RPMI8226 (cell line): ENCODE results near the gene PRICKLE3.
"Not testable (repeated sequence)": the region's sequence is repeated elsewhere in the genome, so short reads cannot be mapped to it uniquely, and the experiment has no call there.

ENCODE experiments used
- DNase-seq: peaks from one replicate; pipeline ENCODE4 v3.0.0-alpha.2; 2015

The PRICKLE3 gene

DNA sequence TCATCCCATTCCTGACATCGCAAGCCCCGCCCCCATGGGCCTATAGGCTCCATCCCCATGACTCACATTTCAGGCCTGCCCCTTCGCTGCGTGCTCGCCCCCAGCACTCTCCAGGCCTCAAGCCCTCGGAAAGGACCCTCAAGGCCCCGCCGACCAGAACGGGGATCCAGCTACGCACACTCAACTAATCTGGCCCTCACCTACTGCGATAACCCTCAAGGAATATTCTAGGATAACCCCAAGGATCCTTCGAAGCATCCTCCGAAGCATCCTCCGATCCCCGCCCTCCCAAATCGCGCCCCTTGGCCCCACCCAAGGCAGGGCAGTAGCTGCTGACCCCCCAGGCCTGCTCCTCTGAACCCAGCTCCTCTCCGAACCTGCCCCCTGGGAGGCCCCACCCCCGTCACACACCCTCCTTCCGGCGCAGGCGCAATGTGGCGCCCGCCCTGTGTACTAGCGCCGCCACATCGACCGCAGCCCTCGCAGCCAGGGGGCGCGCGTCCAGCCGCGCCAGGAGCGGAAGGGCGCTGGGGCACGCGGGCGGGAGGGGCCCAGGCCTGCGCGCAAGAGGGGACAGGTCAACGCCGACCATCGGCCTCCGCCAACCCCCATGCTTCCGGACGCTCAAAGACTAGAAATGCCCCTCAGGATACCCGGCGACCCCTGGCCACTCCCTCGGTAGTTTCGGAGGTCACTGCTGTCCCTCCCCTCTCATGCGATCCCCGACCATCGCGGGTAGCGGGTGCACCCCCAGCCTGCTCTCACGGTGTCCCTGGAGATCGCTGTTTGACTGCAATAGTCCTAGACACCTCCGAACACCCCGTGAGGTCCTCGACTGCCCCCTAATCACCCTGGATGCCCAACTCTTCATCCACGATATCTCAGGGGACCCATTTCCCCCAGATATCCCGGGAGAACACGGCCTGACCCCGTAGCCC is 30.0 kb downstream of the PRICKLE3 start:
- peak; percentile 90 for DNase-seq

- DNase-seq = no peak
Observed at GRCh38 chrX:49155243-49155899, 30.8 kb downstream of the PRICKLE3 start.

DNA sequence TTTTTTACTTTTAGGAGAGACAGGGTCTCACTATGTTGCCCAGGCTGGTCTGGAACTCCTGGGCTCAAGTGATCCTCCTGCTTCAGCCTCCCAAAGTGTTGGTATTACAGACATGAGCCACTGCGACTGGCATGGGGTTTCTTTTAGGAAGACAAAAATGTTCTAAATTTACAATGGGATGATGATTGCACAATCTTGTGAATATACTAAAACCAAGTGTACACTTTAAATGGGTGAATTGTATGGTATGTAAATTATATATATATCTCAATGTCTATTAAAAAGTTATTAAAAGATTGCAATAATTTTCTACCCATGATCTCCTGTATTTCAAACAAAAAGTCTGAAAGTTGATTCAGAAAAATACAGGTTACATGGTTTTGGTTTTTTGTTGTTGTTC is 32.7 kb downstream of the PRICKLE3 start:
- DNase-seq = no peak

GRCh38 chrX:49149291-49149690 is 36.9 kb downstream of the PRICKLE3 start:
- DNase-seq = not testable (repeated sequence)

- DNase-seq = not testable (repeated sequence)
Observed at GRCh38 chrX:49148390-49149100, 37.6 kb downstream of the PRICKLE3 start.

DNA sequence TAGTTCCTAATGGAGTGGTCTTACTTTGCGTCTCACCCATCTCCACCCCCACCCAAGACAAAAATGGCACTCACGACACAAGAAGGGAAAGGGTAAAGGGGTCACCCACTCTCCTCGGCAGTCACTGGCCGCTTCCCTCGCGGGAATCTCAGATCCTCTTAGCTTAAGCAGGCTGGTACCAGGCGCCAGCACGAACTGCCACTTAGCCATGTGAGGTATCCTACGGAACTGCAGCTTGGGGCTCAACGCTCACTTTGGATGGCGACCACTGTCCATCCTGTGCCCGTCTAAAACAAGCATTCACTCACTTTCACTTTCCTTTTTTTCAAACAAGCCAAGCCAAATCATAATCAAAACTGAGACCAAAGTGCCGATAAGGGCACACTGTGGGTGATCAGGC is 38.2 kb downstream of the PRICKLE3 start:
- no peak for DNase-seq

DNA sequence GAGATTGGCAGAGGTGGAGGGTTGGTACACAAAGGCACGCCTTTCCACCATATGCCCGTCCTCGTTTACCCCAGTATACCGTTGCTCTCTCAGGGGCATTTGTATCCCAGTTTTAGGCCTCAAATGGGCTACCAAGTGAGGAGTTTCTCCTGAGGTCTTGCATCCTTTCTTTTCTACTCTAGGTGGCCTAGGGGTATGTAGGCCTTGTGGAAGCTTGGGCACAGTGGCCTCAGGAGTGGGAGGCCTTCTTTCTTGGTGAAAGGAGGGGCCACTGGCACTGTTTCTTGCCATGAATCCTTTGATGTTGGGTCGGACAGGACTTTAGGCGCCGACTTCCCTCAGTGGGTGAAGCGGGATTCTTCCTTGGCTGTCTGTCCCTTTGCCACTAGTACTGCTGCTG is 38.9 kb downstream of the PRICKLE3 start:
- no peak for DNase-seq

GRCh38 chrX:49143154-49143553 is 43.0 kb downstream of the PRICKLE3 start:
- not testable (repeated sequence) for DNase-seq

DNA sequence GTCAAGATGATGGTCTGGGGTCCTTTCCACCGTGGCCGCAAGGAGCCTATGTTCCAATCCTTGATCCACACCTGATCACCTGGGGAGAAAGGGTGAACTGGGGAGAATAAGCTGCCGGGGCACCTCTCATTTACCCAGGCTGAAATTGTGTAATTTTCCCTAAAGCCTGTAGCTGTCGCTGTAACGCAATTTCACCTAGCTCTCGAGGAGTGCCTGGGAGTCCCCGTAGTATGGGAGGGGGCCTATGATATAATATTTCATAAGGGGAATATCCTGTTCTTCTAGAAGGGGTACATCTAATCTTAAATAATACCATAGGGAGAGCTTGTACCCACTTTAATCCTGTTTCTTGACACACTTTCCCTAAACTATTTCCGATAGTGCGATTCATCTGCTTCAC is 43.9 kb downstream of the PRICKLE3 start:
- DNase-seq = peak; percentile 33

GRCh38 chrX:49139713-49140112 is 46.5 kb downstream of the PRICKLE3 start:
- no peak for DNase-seq

DNA sequence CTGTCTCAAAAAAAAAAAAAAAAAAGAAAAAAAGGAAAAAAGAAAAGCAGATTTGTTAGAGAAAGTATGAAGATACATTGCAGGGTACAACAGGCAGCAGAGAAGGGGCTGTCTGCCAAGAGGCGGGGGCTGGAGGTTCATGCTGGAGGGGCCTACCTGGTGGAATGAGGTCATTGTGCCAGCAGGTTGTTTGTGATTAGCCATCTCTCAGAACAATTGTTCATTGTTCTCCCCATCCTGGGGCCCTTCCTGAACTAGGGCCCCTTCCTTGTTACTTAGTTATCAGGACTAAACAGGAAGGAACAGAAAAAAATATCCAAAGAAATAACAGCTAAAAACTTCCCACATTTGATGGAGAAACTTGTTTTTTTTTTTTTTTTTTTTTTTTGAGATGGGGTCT is 48.7 kb downstream of the PRICKLE3 start:
- no peak for DNase-seq

DNA sequence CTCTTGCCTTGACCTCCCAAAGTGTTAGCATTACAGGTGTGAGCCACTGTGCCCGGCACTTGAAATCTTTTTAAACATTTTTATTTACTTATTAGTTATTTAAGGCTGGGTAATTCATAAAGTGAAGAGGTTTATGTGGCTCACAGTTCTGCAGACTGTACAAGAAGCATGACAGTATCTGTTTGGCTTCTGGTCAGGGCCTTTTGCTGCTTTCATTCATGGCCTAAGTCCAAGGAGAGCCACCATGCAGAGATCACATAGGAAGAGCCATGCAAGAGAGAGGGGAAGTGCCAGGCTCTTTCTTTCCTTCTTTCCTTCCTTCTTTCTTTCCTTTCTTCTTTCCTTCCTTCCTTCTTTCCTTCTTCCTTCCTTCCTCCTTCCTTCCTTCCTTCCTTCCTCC is 52.4 kb downstream of the PRICKLE3 start:
- DNase-seq = no peak

DNA sequence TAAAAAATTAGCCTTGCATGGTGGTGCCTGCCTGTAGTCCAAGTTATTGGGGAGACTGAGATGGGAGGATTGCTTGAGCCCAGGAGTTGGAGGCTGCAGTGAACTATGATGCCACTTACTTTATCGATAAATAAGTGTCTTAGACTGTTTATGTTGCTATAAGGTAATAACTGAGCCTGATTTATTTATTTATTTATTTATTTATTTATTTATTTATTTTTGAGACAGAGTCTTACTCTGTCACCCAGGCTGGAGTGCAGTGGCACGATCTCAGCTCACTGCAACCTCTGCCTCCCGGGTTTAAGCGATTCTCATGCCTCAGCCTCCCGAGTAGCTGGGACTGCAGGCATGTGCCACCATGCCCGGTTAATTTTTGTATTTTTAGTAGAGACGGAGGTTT is 53.9 kb downstream of the PRICKLE3 start:
- not testable (repeated sequence) for DNase-seq

DNA sequence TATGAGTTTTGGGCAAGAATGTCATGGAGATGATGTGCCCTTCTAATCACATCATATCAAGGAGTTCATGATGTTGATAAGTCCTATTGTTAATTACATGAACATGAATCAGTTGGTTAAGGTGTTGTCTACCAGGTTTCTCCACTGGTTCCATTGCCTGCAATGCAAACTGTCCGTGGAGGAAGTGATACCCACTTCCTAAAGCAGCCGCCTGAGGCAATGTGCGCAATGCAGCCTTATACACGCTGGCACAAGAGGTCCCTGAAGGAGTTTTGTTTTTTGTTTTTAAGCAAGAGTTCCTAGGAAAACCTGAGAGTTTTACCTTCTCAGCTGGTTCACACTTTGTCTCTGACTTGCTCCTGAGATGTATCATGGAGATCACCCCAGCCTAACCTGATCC is 56.7 kb downstream of the PRICKLE3 start:
- peak; percentile 66 for DNase-seq

- DNase-seq = not testable (repeated sequence)
Observed at GRCh38 chrX:49127742-49128258, 58.4 kb downstream of the PRICKLE3 start.
